SK-N-SH treated with all-trans-retinoic acid at 6 μM for 48 hours (cell line): ENCODE measurements around the gene CNMD.

Experiments
- CREB5 ChIP-seq: fragments of 250-450 bp; sonication (Bioruptor Pico); IDR thresholded peaks from 2 replicates; pipeline ENCODE4 v1.5.1; 2020; ENCODE audit warnings: low read depth, mild to moderate bottlenecking, moderate library complexity
- CSDC2 ChIP-seq: fragments of 250-450 bp; sonication (Bioruptor Pico); IDR thresholded peaks from 2 replicates; pipeline ENCODE4 v1.5.0; 2020; ENCODE audit warnings: mild to moderate bottlenecking, moderate library complexity
- ESRRG ChIP-seq: fragments of 250-450 bp; sonication (Bioruptor Pico); IDR thresholded peaks from 2 replicates; pipeline ENCODE4 v1.6.1; 2021; ENCODE audit warnings: mild to moderate bottlenecking
- GLIS3 ChIP-seq: fragments of 250-450 bp; sonication (Bioruptor Pico); IDR thresholded peaks from 2 replicates; pipeline ENCODE4 v1.5.0; 2020; ENCODE audit warnings: mild to moderate bottlenecking, moderate library complexity
- ISL1 ChIP-seq: fragments of 250-450 bp; sonication (Bioruptor Pico); IDR thresholded peaks from 2 replicates; pipeline ENCODE4 v2.1.2; 2022; ENCODE audit warnings: mild to moderate bottlenecking, moderate library complexity
- PATZ1 ChIP-seq: fragments of 250-450 bp; sonication (Bioruptor Pico); IDR thresholded peaks from 2 replicates; pipeline ENCODE4 v1.8.0; 2020; ENCODE audit warnings: mild to moderate bottlenecking, moderate library complexity, borderline replicate concordance
- PPARA ChIP-seq: fragments of 250-450 bp; sonication (Bioruptor Pico); IDR thresholded peaks from 2 replicates; pipeline ENCODE4 v1.5.0; 2020; ENCODE audit warnings: mild to moderate bottlenecking, borderline replicate concordance
- RARB ChIP-seq: fragments of 250-450 bp; sonication (Bioruptor Pico); IDR thresholded peaks from 2 replicates; pipeline ENCODE4 v1.8.0; 2021; ENCODE audit warnings: mild to moderate bottlenecking, moderate library complexity
- SNAI2 ChIP-seq: fragments of 250-450 bp; sonication (Bioruptor Pico); IDR thresholded peaks from 2 replicates; pipeline ENCODE4 v1.5.0; 2020; ENCODE audit warnings: mild to moderate bottlenecking, moderate library complexity
- TCF4 ChIP-seq: fragments of 250-450 bp; sonication (Bioruptor Pico); IDR thresholded peaks from 2 replicates; pipeline ENCODE4 v1.8.0; 2021; ENCODE audit warnings: mild to moderate bottlenecking, moderate library complexity, borderline replicate concordance
- TOX ChIP-seq: fragments of 250-450 bp; sonication (Bioruptor Pico); IDR thresholded peaks from 2 replicates; pipeline ENCODE4 v1.8.0; 2021; ENCODE audit warnings: mild to moderate bottlenecking, moderate library complexity, borderline replicate concordance
- ZC3H10 ChIP-seq: fragments of 250-450 bp; sonication (Bioruptor Pico); IDR thresholded peaks from 2 replicates; pipeline ENCODE4 v1.5.1; 2021; ENCODE audit warnings: mild to moderate bottlenecking, moderate library complexity
- ZNF70 ChIP-seq: fragments of 450-650 bp; formaldehyde crosslinking; IDR thresholded peaks from 2 replicates; pipeline ENCODE4 v1.5.0; 2020; ENCODE audit warnings: mild to moderate bottlenecking, moderate library complexity

DNA sequence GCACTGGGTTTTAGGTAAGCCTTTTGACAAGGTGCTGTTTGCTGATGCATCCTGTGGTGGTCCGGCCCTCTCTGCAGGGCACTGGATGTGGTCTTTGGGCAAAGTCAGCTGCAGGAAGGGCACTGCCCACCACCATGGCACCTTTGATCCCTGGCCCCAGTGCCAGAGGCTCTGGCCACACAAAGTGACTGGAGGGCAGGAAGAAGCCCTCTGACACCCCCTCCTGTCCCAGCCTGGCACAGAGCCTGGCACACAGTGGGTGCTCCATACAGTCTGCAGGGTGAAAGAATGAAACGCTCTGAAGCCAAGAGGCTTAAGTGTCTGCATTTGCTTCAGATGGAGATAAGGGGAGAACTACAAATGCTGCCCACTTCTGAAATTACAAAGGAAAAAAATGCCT is 47.6 kb upstream of the CNMD start:
- TF ChIP-seq PATZ1 = no peak
- no peak for TF ChIP-seq TCF4 (CRISPR knock-in tag)
- TF ChIP-seq GLIS3 (CRISPR knock-in tag) = no peak
- no peak for TF ChIP-seq CREB5 (CRISPR knock-in tag)
- no peak for TF ChIP-seq RARB (CRISPR knock-in tag)
- no peak for TF ChIP-seq TOX
- no peak for TF ChIP-seq PPARA (CRISPR knock-in tag)
- TF ChIP-seq ESRRG (CRISPR knock-in tag) = no peak
- no peak for TF ChIP-seq ISL1 (CRISPR knock-in tag)
- TF ChIP-seq ZNF70 (CRISPR knock-in tag) = no peak
- TF ChIP-seq CSDC2 (CRISPR knock-in tag) = no peak
- no peak for TF ChIP-seq ZC3H10 (CRISPR knock-in tag)
- TF ChIP-seq SNAI2 (CRISPR knock-in tag) = no peak
